ENCODE measurements around the gene BIRC2.

DNA sequence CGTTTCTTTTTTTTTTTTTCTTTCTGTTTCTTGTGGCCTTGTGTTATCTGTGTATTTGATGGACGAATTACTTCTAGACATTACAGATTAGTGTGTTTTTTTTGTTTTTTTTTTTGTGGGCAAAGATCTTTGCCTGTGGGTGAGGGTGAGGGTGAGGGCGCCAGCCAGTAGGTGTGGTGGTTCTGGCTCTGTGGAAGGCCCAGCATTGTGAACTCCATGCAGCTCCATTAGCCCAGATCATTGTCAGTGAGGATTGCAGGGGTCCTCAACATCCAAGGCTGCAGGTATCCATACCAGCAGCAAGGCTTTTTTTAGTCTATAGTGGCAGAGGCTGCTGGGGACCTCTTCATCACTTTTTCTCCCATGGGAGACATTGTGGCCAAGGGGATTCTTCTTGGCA is 13.7 kb downstream of the BIRC2 start:
- TF ChIP-seq, protein P1, sequence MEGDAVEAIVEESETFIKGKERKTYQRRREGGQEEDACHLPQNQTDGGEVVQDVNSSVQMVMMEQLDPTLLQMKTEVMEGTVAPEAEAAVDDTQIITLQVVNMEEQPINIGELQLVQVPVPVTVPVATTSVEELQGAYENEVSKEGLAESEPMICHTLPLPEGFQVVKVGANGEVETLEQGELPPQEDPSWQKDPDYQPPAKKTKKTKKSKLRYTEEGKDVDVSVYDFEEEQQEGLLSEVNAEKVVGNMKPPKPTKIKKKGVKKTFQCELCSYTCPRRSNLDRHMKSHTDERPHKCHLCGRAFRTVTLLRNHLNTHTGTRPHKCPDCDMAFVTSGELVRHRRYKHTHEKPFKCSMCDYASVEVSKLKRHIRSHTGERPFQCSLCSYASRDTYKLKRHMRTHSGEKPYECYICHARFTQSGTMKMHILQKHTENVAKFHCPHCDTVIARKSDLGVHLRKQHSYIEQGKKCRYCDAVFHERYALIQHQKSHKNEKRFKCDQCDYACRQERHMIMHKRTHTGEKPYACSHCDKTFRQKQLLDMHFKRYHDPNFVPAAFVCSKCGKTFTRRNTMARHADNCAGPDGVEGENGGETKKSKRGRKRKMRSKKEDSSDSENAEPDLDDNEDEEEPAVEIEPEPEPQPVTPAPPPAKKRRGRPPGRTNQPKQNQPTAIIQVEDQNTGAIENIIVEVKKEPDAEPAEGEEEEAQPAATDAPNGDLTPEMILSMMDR (IDR thresholded peaks at IDR 0.05) = no peak
- TF ChIP-seq POLR2AphosphoS5 (IDR thresholded peaks at IDR 0.05) (no peak), POLR2A (IDR thresholded peaks at IDR 0.05) (no peak), EP300 (IDR thresholded peaks at IDR 0.05; ENCODE audit: low read depth) (no peak)
